ENCODE measurements around the gene AKR1A1. TPM values are rescaled to one million over a fixed set of nuclear protein-coding genes. Genes with fewer than 3 reads are reported as not detected.

AKR1A1 gene
- total RNA-seq, 1 donor from 2014 or later: 45.4 TPM

DNA sequence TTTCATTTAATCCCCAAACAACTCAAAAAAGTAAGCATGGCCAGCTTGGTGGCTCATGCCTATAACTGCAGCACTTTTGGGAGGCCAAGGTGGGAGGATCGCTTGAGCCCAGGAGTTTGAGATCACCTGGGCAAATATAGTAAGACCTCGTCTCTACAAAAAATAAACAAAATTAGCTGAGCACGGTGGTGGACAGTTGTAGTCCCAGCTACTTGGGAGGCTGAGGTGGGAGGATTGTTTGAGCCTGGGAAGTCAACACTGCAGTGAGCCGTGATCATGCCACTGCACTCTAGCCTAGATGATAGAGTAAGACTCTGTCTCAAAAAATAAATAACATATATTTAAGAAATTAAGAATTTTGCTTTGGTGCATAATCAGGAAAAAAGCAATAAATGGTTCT, 6.1 kb upstream of the AKR1A1 start:
- no peaks in the 10 kb centered on the region for H3K36me3 ChIP-seq
- no peak overlapping the region for H3K4me3 ChIP-seq
- H3K27me3 ChIP-seq (ENCODE audit: low read depth): no peaks in the 10 kb centered on the region
- intact Hi-C loops (cut with micrococcal nuclease): no loop called here
- no peak for DNase-seq
- H3K4me1 ChIP-seq: peaks cover 10% of the 10 kb centered on the region
- no peaks in the 10 kb centered on the region for H3K9me3 ChIP-seq (replicated peaks)
- H3K27ac ChIP-seq (replicated peaks): no peak overlapping the region
- TF ChIP-seq, protein P1, sequence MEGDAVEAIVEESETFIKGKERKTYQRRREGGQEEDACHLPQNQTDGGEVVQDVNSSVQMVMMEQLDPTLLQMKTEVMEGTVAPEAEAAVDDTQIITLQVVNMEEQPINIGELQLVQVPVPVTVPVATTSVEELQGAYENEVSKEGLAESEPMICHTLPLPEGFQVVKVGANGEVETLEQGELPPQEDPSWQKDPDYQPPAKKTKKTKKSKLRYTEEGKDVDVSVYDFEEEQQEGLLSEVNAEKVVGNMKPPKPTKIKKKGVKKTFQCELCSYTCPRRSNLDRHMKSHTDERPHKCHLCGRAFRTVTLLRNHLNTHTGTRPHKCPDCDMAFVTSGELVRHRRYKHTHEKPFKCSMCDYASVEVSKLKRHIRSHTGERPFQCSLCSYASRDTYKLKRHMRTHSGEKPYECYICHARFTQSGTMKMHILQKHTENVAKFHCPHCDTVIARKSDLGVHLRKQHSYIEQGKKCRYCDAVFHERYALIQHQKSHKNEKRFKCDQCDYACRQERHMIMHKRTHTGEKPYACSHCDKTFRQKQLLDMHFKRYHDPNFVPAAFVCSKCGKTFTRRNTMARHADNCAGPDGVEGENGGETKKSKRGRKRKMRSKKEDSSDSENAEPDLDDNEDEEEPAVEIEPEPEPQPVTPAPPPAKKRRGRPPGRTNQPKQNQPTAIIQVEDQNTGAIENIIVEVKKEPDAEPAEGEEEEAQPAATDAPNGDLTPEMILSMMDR (IDR thresholded peaks at IDR 0.05; ENCODE audit: borderline replicate concordance): no peak

DNA sequence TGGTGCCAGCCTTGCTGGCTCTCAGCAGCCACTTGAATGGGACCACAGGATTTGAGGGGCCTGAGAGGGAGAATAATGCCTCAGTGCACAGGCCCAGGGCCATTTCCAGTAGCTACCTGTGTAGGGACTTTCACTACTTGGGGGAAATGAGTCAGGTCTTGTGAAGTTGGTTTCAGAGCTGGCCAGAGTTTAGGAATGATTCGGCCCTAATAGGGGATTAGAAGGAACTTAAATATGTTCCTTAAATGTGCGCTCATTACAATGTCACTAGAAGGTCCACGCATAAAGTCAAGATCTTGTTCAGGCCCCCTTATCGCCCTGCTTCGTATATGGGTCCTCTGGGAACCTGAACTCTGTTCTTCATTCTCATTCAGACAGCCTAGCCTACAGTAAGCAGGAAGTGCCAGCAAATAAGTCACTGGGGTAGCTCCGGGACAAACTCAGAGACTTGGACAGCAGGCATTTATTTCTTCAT, 5.6 kb upstream of the AKR1A1 start:
- TF ChIP-seq, protein P1 (IDR thresholded peaks at IDR 0.05; ENCODE audit: borderline replicate concordance): no peak
- H3K27ac ChIP-seq (replicated peaks): no peak overlapping the region
- H3K4me1 ChIP-seq: peaks cover 12% of the 10 kb centered on the region
- H3K9me3 ChIP-seq (replicated peaks): no peaks in the 10 kb centered on the region
- no peaks in the 10 kb centered on the region for H3K36me3 ChIP-seq
- intact Hi-C loops (cut with micrococcal nuclease): no loop called here
- H3K4me3 ChIP-seq: no peak overlapping the region
- H3K27me3 ChIP-seq (ENCODE audit: low read depth): no peaks in the 10 kb centered on the region
- DNase-seq: no peak

DNA sequence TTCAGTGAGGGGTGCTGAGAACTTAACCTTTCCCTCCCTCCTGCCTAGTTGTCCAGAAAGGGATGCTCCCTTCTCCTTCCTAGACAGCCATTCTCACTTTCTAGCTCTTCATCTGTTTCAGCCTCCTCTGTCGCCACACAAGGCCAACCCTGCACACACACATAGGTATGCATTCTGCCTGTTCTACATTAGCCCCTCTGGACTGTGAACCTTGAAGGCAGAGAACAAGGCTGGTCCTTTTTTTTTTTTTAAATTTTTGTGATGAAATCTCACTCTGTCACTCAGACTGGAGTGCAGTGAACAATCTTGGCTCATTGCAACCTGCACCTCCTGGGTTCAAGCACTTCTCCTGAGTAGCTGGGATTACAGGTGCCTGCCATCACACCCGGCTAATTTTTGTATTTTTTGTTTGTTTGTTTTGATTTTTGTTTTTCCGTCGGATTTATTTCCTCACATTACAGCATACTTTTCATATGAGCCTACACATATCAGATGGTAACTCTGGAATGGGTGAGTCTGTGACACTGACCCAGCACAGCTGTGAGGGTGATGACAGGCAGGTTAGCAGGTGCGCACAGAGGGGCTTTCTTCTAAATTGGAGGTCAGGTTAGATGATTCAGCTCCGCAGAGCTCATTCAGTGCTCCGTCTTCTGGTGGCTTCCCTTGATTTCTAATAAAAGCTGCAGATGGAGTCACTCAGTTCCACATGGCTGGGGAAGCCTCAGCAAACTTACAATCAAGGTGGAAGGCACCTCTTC, 4.9 kb upstream of the AKR1A1 start:
- intact Hi-C loops (cut with micrococcal nuclease): no loop called here
- Histone ChIP-seq H3K27me3 (ENCODE audit: low read depth) (no peaks in the 10 kb centered on the region), H3K27ac (replicated peaks) (no peak overlapping the region), H3K9me3 (replicated peaks) (no peaks in the 10 kb centered on the region), H3K4me1 (peaks cover 19% of the 10 kb centered on the region), H3K36me3 (no peaks in the 10 kb centered on the region), H3K4me3 (no peak overlapping the region)
- TF ChIP-seq, protein P1 (IDR thresholded peaks at IDR 0.05; ENCODE audit: borderline replicate concordance): no peak
- DNase-seq: no peak

DNA sequence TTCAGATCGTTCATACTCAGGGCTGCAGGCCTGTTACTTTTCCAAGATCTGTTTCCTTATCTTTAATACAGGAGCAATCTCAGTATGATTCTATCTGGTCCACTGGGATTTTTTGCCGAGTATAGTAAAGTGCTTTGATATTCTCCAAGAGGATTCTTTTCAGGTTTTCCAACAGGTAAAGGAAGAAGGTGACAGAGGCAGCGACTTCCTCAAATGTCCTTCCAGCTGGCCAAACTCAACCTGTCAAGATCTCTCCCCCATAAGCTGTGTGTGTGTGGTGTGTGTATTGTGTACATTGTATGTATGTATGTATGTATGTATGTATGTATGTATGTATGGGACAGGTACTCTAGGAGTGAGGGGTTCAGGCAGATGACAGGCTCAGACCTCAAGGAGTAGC, 1.1 kb downstream of the AKR1A1 start:
- Histone ChIP-seq H3K27me3 (ENCODE audit: low read depth) (no peaks in the 10 kb centered on the region), H3K9me3 (replicated peaks) (no peaks in the 10 kb centered on the region), H3K36me3 (peaks cover 10% of the 10 kb centered on the region), H3K4me3 (peak overlapping the region; percentile 89), H3K4me1 (peaks cover 26% of the 10 kb centered on the region), H3K27ac (replicated peaks) (peak overlapping the region; percentile 94)
- intact Hi-C loops (cut with micrococcal nuclease): no loop called here
- TF ChIP-seq, protein P1 (IDR thresholded peaks at IDR 0.05; ENCODE audit: borderline replicate concordance): no peak
- no peak for DNase-seq

DNA sequence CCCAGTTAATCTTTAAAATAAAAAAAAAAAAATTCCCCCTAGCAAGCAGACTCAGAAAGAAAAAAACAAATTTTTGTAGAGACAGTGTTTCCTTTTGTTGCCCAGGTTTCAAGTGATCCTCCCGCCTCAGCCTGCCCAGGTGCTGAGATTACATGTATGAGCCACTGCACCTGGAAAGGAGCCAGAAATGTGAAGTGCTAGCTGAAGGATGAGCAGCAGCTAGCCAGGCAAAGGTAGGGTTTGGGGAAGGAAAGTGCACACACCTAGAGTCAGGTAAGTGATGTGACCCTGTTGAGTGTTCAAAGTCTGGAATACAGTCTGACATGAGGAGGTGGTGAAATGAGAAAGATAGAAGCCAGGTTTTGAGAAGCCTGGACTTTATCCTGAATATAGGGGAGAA, 1.7 kb downstream of the AKR1A1 start:
- H3K27ac ChIP-seq (replicated peaks): no peak overlapping the region
- peaks cover 10% of the 10 kb centered on the region for H3K36me3 ChIP-seq
- H3K4me1 ChIP-seq: peaks cover 31% of the 10 kb centered on the region
- intact Hi-C loops (cut with micrococcal nuclease): no loop called here
- peak overlapping the region; percentile 89 for H3K4me3 ChIP-seq
- TF ChIP-seq, protein P1 (IDR thresholded peaks at IDR 0.05; ENCODE audit: borderline replicate concordance): no peak
- DNase-seq: no peak
- H3K9me3 ChIP-seq (replicated peaks): no peaks in the 10 kb centered on the region
- H3K27me3 ChIP-seq (ENCODE audit: low read depth): no peaks in the 10 kb centered on the region
